WI38 (cell line): ENCODE results near the gene CHMP1B.

ENCODE experiments used
- H3K4me3 ChIP-seq: 2 replicates; pipeline ENCODE4 v1.5.1; 2011; ENCODE audit warnings: low read depth, mild to moderate bottlenecking, control low read depth, low read length
- TF ChIP-seq, protein P1 (sequence below): IDR thresholded peaks from 2 replicates; pipeline ENCODE4 v1.5.1; 2012; ENCODE audit warnings: low read depth, mild to moderate bottlenecking, control low read depth, low read length

Gene CHMP1B

DNA sequence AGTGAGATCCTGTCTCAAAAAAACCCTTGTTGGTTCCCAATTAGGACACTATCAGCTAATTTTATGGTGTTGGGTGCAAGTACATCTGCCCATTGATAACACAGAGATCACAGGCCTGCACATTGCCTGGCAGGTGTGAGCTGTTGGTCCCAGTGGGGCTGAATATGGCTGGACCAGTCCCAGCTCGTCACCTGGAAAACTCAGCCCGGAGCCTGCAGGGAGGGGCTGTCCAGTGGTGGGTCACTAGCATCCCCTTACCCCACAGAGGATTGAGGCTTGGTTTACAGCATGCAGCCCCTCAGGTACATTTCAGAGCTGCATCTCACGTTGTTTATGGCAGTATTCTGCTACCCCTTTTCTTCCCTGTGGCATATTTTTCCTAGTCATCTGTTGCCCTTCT is 40.8 kb upstream of the CHMP1B start:
- TF ChIP-seq, protein P1, sequence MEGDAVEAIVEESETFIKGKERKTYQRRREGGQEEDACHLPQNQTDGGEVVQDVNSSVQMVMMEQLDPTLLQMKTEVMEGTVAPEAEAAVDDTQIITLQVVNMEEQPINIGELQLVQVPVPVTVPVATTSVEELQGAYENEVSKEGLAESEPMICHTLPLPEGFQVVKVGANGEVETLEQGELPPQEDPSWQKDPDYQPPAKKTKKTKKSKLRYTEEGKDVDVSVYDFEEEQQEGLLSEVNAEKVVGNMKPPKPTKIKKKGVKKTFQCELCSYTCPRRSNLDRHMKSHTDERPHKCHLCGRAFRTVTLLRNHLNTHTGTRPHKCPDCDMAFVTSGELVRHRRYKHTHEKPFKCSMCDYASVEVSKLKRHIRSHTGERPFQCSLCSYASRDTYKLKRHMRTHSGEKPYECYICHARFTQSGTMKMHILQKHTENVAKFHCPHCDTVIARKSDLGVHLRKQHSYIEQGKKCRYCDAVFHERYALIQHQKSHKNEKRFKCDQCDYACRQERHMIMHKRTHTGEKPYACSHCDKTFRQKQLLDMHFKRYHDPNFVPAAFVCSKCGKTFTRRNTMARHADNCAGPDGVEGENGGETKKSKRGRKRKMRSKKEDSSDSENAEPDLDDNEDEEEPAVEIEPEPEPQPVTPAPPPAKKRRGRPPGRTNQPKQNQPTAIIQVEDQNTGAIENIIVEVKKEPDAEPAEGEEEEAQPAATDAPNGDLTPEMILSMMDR = no peak
- no peak overlapping the region for H3K4me3 ChIP-seq

DNA sequence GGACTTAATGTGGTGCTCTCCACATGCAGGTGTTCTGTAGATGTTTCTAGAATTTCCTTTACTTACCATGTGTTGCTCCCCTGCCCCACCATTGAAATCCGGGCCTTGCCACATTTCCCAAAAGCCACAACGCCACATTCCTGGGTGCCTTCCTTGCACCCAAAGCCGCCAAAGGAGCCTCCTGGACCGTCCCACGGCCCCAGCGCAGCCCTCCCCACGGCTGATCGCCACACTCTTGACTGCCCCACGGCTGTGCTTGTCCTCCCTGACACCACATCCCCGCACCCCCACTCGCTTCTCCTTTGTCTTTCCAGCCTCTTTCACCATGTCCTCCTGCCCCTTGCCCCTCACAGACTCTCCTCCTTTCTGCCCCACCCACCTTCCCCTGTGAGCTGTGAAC is 40.2 kb upstream of the CHMP1B start:
- TF ChIP-seq, protein P1 = no peak
- no peak overlapping the region for H3K4me3 ChIP-seq

DNA sequence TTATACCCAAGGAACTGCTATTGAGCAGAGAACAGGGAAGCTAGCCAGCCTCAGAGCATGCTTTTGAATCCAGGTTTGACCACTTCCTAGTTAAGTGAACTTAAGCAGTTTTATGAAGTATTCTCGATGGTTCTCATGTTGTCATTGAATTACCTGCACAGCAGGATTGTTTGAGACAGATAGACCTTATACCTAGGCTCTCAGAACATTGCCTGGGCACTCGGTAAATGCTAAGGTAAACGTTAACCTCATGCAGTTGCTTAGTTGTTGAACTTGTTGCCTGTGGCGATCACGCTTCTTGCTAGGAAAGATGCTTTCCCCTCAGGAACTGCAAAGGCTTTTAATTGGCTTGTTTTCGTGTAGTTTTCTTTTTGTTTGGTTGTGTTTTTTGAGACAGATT is 34.0 kb upstream of the CHMP1B start:
- TF ChIP-seq, protein P1 = no peak
- H3K4me3 ChIP-seq = no peak overlapping the region

DNA sequence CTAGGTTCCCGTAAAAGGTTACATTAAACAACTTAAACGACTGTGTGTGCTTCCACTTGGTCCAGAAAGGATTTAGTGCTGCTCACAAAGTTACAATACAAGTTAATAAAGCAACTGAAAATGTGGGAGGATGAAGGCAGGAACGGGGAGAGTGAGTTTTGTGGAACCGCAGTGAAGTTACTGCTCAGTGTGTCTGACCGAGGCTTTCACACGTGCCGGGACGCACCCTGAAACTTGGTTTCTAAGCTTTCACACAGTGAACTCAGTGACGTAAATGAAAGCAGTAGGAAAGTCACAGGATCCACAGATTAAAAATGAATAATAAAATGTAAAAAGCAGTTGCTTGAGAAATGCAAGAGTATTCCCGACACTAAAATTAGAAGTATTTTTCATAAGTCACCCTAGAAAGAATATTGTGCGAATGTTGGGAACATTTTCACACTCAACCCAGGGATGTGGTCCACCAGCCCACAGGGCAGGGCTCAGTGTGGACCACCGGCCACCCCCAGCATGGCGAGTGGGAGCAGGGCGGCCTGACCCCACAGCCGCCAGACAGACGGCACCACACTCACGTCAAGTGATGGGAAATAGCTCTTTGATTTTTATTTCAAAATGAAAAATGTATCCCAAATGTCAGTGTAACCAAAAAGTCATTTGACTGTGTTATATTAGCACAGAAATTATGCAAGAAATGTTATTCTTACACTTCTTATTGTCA is 32.6 kb upstream of the CHMP1B start:
- H3K4me3 ChIP-seq = no peak overlapping the region

DNA sequence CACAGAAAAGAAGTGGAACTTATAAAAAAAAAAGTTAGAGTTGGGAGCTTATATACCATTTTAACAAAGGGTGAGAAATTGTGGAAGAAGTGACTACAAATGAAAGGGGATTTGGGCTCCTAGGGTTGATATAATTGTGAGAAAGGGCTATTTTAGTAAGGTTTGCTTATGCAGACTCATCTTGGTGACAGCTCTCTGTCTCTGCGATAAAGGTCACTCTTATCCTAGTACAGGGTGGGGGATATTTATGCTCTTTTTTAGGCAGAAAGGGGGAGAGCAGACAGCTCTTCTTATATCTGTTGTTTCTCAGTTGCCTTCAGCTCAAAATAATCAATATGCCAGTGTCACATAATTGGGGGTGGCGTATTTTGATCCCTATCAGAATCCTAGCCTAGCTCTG is 31.3 kb upstream of the CHMP1B start:
- TF ChIP-seq, protein P1 = no peak

More for the DNA sequence above, 32.6 kb upstream of the CHMP1B start:
- TF ChIP-seq, protein P1 = no peak

DNA sequence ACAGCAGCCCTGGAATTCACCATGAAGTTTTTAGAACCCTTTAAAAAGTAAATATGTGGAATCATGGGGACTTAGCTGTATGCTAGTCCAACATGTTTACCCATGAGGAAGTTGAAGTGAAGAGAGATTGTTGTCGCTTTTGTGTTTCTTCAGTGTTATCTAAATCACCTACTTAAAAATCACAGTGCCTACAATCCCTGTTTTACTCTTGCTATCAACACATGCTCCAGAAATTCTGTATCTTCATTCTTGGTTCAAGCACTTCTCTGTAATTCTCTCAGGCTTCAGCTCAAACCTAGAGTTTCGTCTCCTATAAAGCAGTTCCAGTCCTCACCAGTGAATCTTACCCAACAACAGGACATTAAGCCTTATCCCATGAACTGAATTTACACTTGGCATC is 30.5 kb upstream of the CHMP1B start:
- no peak overlapping the region for H3K4me3 ChIP-seq
- TF ChIP-seq, protein P1 = no peak

More for the DNA sequence above, 31.3 kb upstream of the CHMP1B start:
- no peak overlapping the region for H3K4me3 ChIP-seq

DNA sequence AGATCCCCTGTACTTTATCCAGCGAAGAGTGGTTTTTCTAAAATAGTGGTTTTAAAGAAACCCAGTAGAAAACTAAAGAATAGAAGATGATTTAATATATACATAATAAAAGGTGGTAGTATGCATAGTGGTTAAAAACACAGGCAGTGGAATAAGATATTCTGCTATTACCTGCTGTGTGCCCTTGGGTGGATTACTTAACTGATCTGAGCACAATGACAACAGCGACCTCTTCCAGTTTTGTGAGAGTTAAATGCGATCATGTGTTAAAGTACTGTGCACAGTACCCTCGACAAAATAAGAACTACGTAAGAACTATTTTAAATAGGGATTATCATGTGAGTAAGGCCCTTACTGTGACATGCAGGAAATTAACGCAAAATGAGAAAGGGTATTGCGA is 30.0 kb upstream of the CHMP1B start:
- TF ChIP-seq, protein P1 = no peak

More for the DNA sequence above, 30.0 kb upstream of the CHMP1B start:
- H3K4me3 ChIP-seq = no peak overlapping the region
